ENCODE results near the gene AMBRA1.

Gene AMBRA1

GRCh38 chr11:46553814-46554212 lies 40.0 kb downstream of the AMBRA1 start:
- DNase-seq (ENCODE audit: extremely low read depth, low read depth) = no peak
- TF ChIP-seq CTCF (IDR thresholded peaks at IDR 0.05; ENCODE audit: low read depth, low read length) = no peak

- DNase-seq (ENCODE audit: extremely low read depth, low read depth) = no peak
- TF ChIP-seq CTCF (IDR thresholded peaks at IDR 0.05; ENCODE audit: low read depth, low read length) = no peak
Observed at GRCh38 chr11:46551261-46551660, 42.6 kb downstream of the AMBRA1 start.

GRCh38 chr11:46547579-46547978 lies 46.2 kb downstream of the AMBRA1 start:
- no peak for TF ChIP-seq CTCF (IDR thresholded peaks at IDR 0.05; ENCODE audit: low read depth, low read length)
- DNase-seq (ENCODE audit: extremely low read depth, low read depth) = no peak

- TF ChIP-seq CTCF (IDR thresholded peaks at IDR 0.05; ENCODE audit: low read depth, low read length) = no peak
- DNase-seq (ENCODE audit: extremely low read depth, low read depth) = no peak
Observed at GRCh38 chr11:46543564-46543963, 50.3 kb downstream of the AMBRA1 start.

- TF ChIP-seq CTCF (IDR thresholded peaks at IDR 0.05; ENCODE audit: low read depth, low read length) = no peak
- no peak for DNase-seq (ENCODE audit: extremely low read depth, low read depth)
Observed at GRCh38 chr11:46541593-46542371, 52.0 kb downstream of the AMBRA1 start.

GRCh38 chr11:46540807-46541206 lies 53.0 kb downstream of the AMBRA1 start:
- no peak for DNase-seq (ENCODE audit: extremely low read depth, low read depth)

More at GRCh38 chr11:46540807-46541206, 53.0 kb downstream of the AMBRA1 start:
- TF ChIP-seq CTCF (IDR thresholded peaks at IDR 0.05; ENCODE audit: low read depth, low read length) = no peak

Data from AG09319 (cell line).